CD4-positive, alpha-beta T cell treated with Interferon gamma for 1 hour (primary cell): Measurements from ENCODE around the gene LTA4H.
A peak's percentile ranks its signal among the peaks of the same experiment; 100 is the strongest.
"Not testable (repeated sequence)": the region's sequence is repeated elsewhere in the genome, so short reads cannot be mapped to it uniquely, and the experiment has no call there.

ENCODE experiments used
- DNase-seq: peaks from one replicate; pipeline ENCODE4 v3.0.0-alpha.2; 2020

The LTA4H gene

GRCh38 chr12:96035283-96036236 lies at the start of gene LTA4H:
Gene LTA4H, minus strand, starts transcription at chr12:96035587. Its CDS starts 68 bp downstream, at chr12:96035519.
- peak; percentile 97 for DNase-seq

- no peak for DNase-seq
These were observed 49.2 kb upstream of the LTA4H start for GRCh38 chr12:96084624-96085023.

- DNase-seq, result no peak
These were observed 47.8 kb upstream of the LTA4H start for GRCh38 chr12:96083020-96083719.

GRCh38 chr12:96081596-96081995 lies 46.2 kb upstream of the LTA4H start:
- DNase-seq, result no peak

- DNase-seq, result no peak
These were observed 43.1 kb upstream of the LTA4H start for GRCh38 chr12:96078231-96079135.

- DNase-seq, result no peak
These were observed 41.7 kb upstream of the LTA4H start for GRCh38 chr12:96077081-96077480.

GRCh38 chr12:96075560-96075959 lies 40.2 kb upstream of the LTA4H start:
- no peak for DNase-seq

- no peak for DNase-seq
These were observed 38.3 kb upstream of the LTA4H start for GRCh38 chr12:96073346-96074330.

GRCh38 chr12:96070670-96071279 lies 35.4 kb upstream of the LTA4H start:
- no peak for DNase-seq

- no peak for DNase-seq
These were observed 34.3 kb upstream of the LTA4H start for GRCh38 chr12:96069511-96070231.

- no peak for DNase-seq
These were observed 33.2 kb upstream of the LTA4H start for GRCh38 chr12:96068636-96069035.

GRCh38 chr12:96068111-96068510 lies 32.7 kb upstream of the LTA4H start:
- no peak for DNase-seq

- DNase-seq, result not testable (repeated sequence)
These were observed 30.4 kb upstream of the LTA4H start for GRCh38 chr12:96065776-96066175.

GRCh38 chr12:96064966-96065365 lies 29.6 kb upstream of the LTA4H start:
- no peak for DNase-seq

- no peak for DNase-seq
These were observed 28.9 kb upstream of the LTA4H start for GRCh38 chr12:96064271-96064670.

- no peak for DNase-seq
These were observed 27.7 kb upstream of the LTA4H start for GRCh38 chr12:96063046-96063445.

- DNase-seq, result peak; percentile 80
These were observed 26.6 kb upstream of the LTA4H start for GRCh38 chr12:96061864-96062453.

GRCh38 chr12:96061323-96061722 lies 25.9 kb upstream of the LTA4H start:
- no peak for DNase-seq

GRCh38 chr12:96060041-96060440 lies 24.7 kb upstream of the LTA4H start:
- no peak for DNase-seq

GRCh38 chr12:96057986-96058553 lies 22.7 kb upstream of the LTA4H start:
- DNase-seq, result no peak
